GM18505 (cell line): Measurements from ENCODE around the gene TMEM114.
"Not testable (repeated sequence)": the region's sequence is repeated elsewhere in the genome, so short reads cannot be mapped to it uniquely, and the experiment has no call there.

Source experiments
- ATAC-seq: cut with Tn5 transposase; IDR thresholded peaks from one replicate; pipeline ENCODE4 v1.9.1; 2021; ENCODE audit not compliant: unreplicated experiment
- POLR2A ChIP-seq: IDR thresholded peaks from 4 replicates; pipeline ENCODE4 v1.6.1; 2011; ENCODE audit warnings: borderline replicate concordance; ENCODE audit not compliant: insufficient read depth, insufficient read length; ENCODE audit errors: extremely low read depth

TMEM114 gene

DNA sequence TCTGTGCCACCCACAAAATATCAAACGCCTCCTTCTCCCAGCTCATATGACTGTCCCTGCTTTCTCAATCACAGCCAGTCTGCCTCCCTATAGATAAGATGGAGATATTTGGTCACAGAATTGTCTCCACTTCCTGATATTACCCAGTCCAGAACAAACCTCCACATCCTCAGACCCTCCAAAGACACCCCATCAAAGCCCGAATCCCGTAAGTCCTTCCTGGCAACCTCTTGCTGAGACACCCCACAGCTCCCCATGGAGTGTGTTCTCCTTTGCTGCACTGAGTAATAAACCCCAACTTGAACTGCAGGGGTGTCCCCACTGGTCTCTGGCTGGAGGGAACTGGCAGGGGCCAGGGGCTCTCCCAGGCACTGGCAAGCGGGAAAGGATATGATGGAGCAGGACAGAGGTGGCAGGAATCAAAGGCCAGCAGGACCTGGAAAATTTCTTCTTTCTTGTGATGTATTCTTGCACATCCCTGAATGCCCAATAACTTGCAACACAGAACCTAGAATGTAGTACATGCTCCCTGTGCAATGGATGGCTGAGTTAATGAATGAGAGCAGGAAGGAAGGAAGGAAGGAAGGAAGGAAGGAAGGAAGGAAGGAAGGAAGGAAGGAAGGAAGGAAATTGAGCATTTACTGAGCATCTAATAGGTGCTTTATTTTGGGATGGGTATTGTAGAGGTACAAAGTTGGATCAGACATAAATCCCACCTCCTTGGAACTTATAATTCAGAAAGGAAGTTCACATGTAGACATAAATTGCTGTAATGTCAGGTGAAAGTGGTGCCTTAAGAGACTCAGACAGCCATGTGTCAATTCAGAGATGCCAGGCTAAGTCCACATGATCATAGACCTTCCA is 13.9 kb downstream of the TMEM114 start:
- no peak for TF ChIP-seq POLR2A
- no peak for ATAC-seq

GRCh38 chr16:8575399-8575798 is 14.9 kb downstream of the TMEM114 start:
- TF ChIP-seq POLR2A, result no peak
- ATAC-seq, result no peak

- no peak for ATAC-seq
- TF ChIP-seq POLR2A, result no peak
These were observed 17.2 kb downstream of the TMEM114 start for GRCh38 chr16:8572919-8573724.

GRCh38 chr16:8572063-8572918 is 18.0 kb downstream of the TMEM114 start:
- TF ChIP-seq POLR2A, result no peak
- no peak for ATAC-seq

GRCh38 chr16:8571061-8571596 is 19.2 kb downstream of the TMEM114 start:
- no peak for TF ChIP-seq POLR2A
- ATAC-seq, result no peak

GRCh38 chr16:8570393-8570792 is 19.9 kb downstream of the TMEM114 start:
- not testable (repeated sequence) for ATAC-seq

DNA sequence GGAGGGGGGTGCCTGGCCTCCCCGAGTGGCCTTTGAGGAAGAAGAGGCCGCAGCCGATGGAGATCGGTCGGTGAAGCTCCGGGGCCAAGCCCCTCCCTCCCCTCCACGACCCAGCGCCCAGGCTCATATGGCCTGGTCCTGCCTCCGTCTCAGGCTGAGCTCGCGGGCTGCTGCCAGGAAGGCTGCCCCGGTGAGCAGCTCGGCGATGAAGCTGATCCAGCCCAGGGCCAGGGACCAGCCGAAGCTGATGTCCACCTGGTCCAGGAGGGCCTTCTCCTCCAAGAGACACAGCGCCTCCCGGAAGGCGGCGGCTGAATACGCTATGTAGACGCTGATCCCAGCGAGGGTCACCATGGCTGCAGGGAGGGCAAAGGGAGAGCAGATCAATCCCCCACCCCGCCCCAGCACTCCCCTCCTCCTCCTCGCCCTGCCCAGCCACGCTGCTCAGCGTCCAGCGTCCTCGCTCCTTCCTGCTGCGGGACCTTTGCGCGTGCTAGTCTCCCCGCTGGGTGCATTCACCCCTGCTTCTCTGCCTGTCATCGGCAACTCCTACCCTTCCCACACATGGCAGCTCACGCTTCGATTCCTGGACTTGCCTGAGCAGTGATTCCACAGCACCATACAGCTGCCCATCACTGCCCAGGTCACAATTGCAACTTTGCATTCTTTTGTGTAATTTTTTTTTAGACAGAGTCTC is 20.5 kb downstream of the TMEM114 start:
- no peak for ATAC-seq
- TF ChIP-seq POLR2A, result no peak

- no peak for TF ChIP-seq POLR2A
- ATAC-seq, result no peak
These were observed 22.1 kb downstream of the TMEM114 start for GRCh38 chr16:8568231-8568617.

GRCh38 chr16:8567355-8568230 is 22.7 kb downstream of the TMEM114 start:
- no peak for TF ChIP-seq POLR2A
- peak; percentile 91 for ATAC-seq

- no peak for ATAC-seq
- TF ChIP-seq POLR2A, result no peak
These were observed 24.8 kb downstream of the TMEM114 start for GRCh38 chr16:8565498-8565897.

DNA sequence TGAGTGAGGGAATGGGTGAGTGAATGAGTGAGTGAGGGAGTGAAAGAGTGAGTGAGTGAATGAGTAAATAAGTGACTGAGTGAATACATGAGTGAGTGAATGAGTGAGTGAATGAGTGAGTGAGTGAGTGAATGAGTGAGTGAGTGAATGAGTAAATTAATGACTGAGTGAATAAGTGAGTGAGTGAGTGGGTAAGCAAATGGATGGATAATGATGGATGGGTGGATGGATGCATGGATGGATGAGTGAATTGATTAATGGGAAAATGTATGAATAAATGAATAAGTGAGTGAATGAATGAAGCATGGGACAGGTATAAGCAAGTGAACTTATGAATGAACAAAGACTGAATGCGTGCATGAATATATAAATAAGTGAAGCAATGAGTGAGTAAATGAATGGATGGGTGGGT is 25.4 kb downstream of the TMEM114 start:
- no peak for ATAC-seq
- no peak for TF ChIP-seq POLR2A

GRCh38 chr16:8563944-8564540 is 26.3 kb downstream of the TMEM114 start:
- ATAC-seq, result not testable (repeated sequence)
